HG02885 (cell line): ENCODE measurements around the gene DEAF1.
"Not testable (repeated sequence)": the region's sequence is repeated elsewhere in the genome, so short reads cannot be mapped to it uniquely, and the experiment has no call there.

Experiments used
- ATAC-seq: cut with Tn5 transposase; IDR thresholded peaks from one replicate; pipeline ENCODE4 v1.9.1; 2021; ENCODE audit warnings: mild to moderate bottlenecking; ENCODE audit not compliant: unreplicated experiment, poor library complexity

The DEAF1 gene

GRCh38 chr11:687751-688150 lies 7.3 kb downstream of the DEAF1 start:
- no peak for ATAC-seq

DNA sequence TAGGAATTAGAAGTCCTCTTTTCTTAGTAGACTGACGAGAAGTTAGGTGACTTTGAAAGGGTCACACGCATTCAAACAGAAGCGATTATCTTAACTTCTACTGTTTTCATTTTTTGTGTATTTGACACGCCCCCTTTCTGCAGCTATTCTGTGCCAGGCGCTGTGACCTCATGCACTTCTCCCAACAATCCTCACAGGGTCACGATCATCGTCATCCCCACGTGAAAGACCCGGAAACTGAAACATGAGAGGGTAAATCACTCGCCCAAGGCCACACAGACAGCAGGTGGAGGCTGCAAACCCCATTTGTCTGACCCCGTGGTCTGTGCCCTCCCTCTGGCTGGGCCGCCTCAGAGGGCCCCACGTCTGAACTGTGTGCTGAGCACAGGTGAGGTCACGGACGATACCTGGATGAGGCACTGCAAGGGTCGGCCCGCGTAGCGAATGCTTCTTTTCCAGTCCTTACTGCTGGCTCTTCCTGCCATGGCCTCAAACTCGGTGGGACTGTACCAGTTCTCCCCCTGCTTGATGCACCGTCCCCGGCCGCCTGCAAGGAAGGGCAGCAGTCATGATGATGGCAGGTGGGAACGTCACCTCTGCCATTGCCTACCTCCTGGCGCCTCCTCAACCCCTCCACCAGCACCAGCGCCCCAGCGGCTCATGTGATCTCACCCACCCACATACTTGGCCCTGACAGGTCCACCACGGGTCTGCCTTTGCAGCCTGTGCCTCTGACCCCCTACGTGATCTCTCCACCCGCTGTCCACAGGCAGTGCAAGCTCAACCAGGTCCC lies 8.4 kb downstream of the DEAF1 start:
- no peak for ATAC-seq

DNA sequence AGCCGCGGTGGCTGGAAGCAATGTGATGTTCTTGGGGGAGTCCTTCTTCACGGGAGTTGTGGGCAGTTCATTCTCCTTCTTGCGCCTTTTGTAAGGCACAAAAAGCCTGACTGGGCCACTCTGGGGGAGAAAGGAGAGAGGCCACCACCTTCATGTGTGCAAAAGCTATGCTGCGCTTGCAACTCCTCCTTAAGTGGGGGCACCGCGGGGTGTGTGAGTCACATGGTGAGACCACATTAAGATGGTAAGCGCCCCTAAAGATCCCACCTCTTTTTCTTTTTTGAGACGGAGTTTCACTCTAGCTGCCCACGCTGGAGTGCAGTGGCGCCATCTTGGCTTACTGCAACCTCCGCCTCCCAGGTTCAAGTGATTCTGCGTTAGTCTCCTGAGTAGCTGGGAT lies 14.1 kb downstream of the DEAF1 start:
- no peak for ATAC-seq

- no peak for ATAC-seq
Observed at GRCh38 chr11:680476-680875, 14.5 kb downstream of the DEAF1 start.

GRCh38 chr11:679271-680207 lies 15.5 kb downstream of the DEAF1 start:
- no peak for ATAC-seq

DNA sequence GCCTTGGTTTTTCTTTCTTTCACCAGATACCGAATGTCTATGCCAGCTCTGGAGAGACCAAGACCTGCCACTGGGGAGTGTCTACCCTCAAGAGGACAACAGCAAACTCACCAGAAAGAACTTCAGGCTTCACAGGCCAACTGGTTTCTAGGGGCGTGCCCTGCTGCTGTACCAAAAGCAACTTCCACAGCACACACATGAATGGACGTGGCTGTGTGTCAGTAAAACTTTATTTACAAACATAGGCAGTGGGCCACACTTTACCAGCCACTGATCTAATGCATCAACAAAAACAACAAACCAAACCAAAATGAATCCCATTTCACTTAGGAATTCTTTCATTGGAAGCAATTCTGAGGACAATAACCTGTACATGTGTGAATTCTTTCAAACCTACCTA lies 16.7 kb downstream of the DEAF1 start:
- no peak for ATAC-seq

GRCh38 chr11:674406-674805 lies 20.6 kb downstream of the DEAF1 start:
- no peak for ATAC-seq

DNA sequence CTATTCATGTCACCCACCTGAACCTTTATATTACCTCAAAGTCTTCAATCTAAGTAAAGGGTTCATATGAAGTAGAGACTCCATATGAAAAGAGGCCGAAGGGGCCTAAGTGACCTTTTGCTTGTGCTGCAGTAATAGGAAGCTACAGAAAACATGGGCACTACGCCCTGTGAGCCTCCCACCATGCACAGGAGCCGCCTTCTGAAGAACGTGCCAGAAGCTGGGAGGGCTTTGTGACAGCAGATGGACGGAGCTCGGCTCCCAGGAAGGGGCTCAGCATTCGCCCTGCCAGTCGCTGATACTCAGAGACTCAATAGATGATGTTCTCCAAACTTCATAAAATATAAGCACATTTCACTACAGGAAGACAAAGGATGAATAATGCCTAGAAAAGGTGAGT lies 21.2 kb downstream of the DEAF1 start:
- ATAC-seq, result no peak

DNA sequence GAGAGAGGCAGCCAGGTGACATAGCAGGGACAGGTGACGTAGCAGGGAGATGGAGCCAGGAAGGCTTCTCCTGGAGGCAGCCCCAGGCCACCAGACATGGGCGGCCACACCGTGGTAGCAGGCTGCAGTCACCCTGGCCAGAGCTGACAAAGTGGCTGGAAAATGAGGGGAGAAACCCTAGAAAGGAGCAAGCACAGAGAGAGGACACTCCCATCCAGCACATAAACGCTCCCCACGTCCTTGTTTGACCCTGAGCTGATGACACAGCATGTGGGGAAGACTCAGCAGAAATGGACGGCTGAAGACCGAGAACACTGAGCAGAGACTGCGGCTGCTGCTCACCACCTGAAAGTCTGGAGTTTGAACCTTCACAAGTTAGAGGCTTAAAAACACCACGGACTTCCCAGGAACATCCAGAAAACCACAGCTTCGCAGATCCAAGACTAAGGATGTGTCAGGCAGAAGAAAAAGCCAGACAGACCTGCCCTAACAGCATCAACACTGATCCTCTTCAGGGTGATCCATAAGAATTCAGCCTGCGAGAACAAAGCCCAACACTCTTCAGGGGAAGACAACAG lies 29.2 kb downstream of the DEAF1 start:
- no peak for ATAC-seq

DNA sequence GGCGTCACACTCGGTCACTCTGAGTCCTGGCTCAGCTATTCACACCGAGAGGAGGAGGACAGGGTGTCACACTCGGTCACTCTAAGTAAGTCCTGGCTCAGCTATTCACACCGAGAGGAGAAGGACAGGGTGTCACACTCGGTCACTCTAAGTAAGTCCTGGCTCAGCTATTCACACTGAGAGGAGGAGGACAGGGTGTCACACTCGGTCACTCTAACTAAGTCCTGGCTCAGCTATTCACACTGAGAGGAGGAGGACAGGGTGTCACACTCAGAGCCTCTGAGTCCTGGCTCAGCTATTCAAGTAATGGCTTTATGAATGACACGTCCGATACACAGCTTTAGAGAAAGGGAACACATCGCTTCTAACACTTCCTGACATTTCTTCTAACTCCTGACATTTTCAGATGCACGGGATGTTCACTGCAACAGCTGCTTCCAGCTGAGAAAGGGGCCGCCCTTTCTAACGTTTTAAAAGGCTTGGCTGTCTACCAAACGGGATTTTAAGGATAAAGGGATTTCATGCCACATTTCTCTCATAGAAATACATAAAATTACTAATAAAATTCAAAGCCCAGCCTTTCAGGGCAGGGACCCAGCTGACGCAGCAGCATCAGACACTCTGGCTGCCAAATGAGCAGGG lies 29.8 kb downstream of the DEAF1 start:
- ATAC-seq, result no peak

DNA sequence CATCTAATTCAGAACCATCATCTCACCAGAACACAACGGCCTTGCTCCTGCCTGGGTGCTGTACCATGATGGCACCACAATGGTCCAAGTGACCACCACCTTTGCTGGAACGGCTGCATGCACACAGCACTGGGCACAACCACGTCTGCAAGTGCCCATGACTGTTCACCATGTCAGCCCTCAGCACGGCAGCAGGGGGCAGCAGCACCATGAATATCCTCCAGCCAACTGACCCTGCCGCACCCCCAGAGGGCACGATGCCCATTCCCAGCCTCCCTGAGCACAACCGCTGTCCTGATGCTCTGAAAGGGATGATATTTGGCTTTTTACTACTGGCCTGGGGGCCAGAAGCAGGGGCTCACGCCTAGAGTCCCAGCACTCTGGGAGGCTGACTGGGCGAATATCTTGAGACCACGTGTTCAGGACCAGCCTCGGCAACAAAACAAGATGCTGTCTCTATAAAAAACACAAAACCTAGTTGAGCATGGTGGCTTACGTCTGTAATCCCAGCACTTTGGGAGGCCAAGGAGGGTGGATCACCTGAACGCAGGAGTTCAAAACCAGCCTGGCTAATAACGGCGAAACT lies 32.2 kb downstream of the DEAF1 start:
- no peak for ATAC-seq

- no peak for ATAC-seq
Observed at GRCh38 chr11:660681-661444, 34.2 kb downstream of the DEAF1 start.

DNA sequence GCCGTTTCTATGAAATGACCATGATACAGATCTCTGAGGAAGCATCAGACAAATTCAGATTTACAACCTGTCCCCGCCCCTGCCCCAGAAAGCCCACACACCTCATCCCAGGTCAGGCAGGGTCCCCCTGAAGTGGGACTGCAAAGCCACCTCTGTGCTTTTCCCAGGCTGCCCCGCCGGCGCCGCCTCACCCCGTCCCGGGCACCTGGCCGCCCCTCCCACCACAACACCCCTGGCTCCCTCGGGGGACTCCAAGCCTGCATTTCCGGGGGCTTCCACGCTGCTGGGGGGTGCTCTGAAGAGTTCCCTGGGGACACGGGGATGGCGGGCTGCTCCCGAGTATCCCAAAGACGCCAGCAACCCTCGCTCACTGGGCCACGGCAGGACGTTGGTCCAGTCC lies 34.7 kb downstream of the DEAF1 start:
- no peak for ATAC-seq

- ATAC-seq, result no peak
Observed at GRCh38 chr11:659532-660085, 35.4 kb downstream of the DEAF1 start.

- no peak for ATAC-seq
Observed at GRCh38 chr11:657691-658126, 37.3 kb downstream of the DEAF1 start.

GRCh38 chr11:656866-657265 lies 38.2 kb downstream of the DEAF1 start:
- ATAC-seq, result no peak

DNA sequence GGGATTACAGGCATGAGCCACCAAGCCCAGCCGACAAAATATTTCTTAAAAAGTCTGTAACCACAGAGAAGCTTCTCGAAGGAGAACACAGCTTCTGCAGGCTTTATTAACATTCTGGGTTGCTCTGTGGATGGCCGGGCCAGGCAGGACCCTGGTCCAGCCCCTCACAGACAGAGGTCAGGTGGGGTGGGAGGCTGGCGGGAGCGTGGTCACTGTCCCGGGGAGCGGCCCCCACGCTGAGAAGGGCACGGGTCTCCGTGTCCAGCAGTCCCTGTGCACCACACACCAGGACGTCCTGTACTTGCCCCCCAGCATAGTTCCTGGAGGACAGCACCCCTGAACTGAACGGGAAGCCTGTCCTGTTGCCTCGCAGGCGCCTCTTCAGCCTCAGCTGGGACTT lies 38.6 kb downstream of the DEAF1 start:
- ATAC-seq, result no peak

GRCh38 chr11:655036-655726 lies 39.8 kb downstream of the DEAF1 start:
- no peak for ATAC-seq

GRCh38 chr11:654444-654843 lies 40.6 kb downstream of the DEAF1 start:
- not testable (repeated sequence) for ATAC-seq
